ENCODE data around the gene PEAK1. TPM values are rescaled to one million over a fixed set of nuclear protein-coding genes. Genes with fewer than 3 reads are reported as not detected.

The PEAK1 gene
- total RNA-seq, 4 donors from 2014 or later, result 78.3 to 112 (median 95.2) TPM

- 83 to 95% methylated on average over 8 of the region's 8 CpGs for WGBS, 2 donors
- Histone ChIP-seq H3K27ac (no peak overlapping the region), H3K9me3 (no peaks in the 10 kb centered on the region), H3K4me1 (no peaks in the 10 kb centered on the region), H3K27me3 (no peaks in the 10 kb centered on the region), H3K4me3 (no peak overlapping the region), H3K36me3 (no peaks in the 10 kb centered on the region)
- DNase-seq (ENCODE audit: low spot score in 2 of 2), result no peak
- no peak for TF ChIP-seq CTCF (IDR thresholded peaks at IDR 0.05)
- no peak for TF ChIP-seq POLR2A (IDR thresholded peaks at IDR 0.05)
- TF ChIP-seq EP300 (IDR thresholded peaks at IDR 0.05), result no peak
These were observed 49.3 kb downstream of the PEAK1 start for GRCh38 chr15:77370580-77370979.

GRCh38 chr15:77369168-77369567 is 50.7 kb downstream of the PEAK1 start:
- WGBS, 2 donors, result 61 to 76% methylated on average over 4 of the region's 4 CpGs
- H3K27me3 ChIP-seq, result no peaks in the 10 kb centered on the region

GRCh38 chr15:77367631-77368030 is 52.3 kb downstream of the PEAK1 start:
- Histone ChIP-seq H3K4me3 (no peak overlapping the region), H3K27me3 (no peaks in the 10 kb centered on the region), H3K27ac (no peak overlapping the region), H3K4me1 (no peaks in the 10 kb centered on the region), H3K9me3 (no peaks in the 10 kb centered on the region), H3K36me3 (peaks cover 0 to 15% (median 0%) of the 10 kb centered on the region in 3 donors)
- 74 to 81% methylated on average over 2 of the region's 2 CpGs for WGBS, 2 donors
- TF ChIP-seq CTCF (IDR thresholded peaks at IDR 0.05) (no peak), POLR2A (IDR thresholded peaks at IDR 0.05) (no peak), EP300 (IDR thresholded peaks at IDR 0.05) (no peak)
- DNase-seq (ENCODE audit: low spot score in 2 of 2), result no peak

More at GRCh38 chr15:77369168-77369567, 50.7 kb downstream of the PEAK1 start:
- no peaks in the 10 kb centered on the region for H3K4me1 ChIP-seq
- H3K27ac ChIP-seq, result no peak overlapping the region
- TF ChIP-seq POLR2A (IDR thresholded peaks at IDR 0.05) (no peak), EP300 (IDR thresholded peaks at IDR 0.05) (no peak), CTCF (IDR thresholded peaks at IDR 0.05) (no peak)
- no peak overlapping the region for H3K4me3 ChIP-seq
- H3K9me3 ChIP-seq, result no peaks in the 10 kb centered on the region
- H3K36me3 ChIP-seq, result no peaks in the 10 kb centered on the region
- DNase-seq (ENCODE audit: low spot score in 2 of 2), result no peak

- Histone ChIP-seq H3K4me3 (no peak overlapping the region), H3K4me1 (peaks cover 0 to 16% (median 0%) of the 10 kb centered on the region in 4 donors), H3K9me3 (no peaks in the 10 kb centered on the region), H3K36me3 (peaks cover 0 to 21% (median 0%) of the 10 kb centered on the region in 3 donors), H3K27me3 (no peaks in the 10 kb centered on the region), H3K27ac (no peak overlapping the region)
- DNase-seq (ENCODE audit: low spot score in 2 of 2), result no peak
- TF ChIP-seq POLR2A (IDR thresholded peaks at IDR 0.05) (no peak), CTCF (IDR thresholded peaks at IDR 0.05) (no peak), EP300 (IDR thresholded peaks at IDR 0.05) (no peak)
- WGBS, 2 donors, result 76 to 80% methylated on average over 1 of the region's 1 CpG
These were observed 58.4 kb downstream of the PEAK1 start for GRCh38 chr15:77361456-77361855.

- H3K9me3 ChIP-seq, result no peaks in the 10 kb centered on the region
- no peak overlapping the region for H3K27ac ChIP-seq
- WGBS, 2 donors, result 90 to 92% methylated on average over 5 of the region's 5 CpGs
- TF ChIP-seq EP300 (IDR thresholded peaks at IDR 0.05) (no peak), CTCF (IDR thresholded peaks at IDR 0.05) (no peak), POLR2A (IDR thresholded peaks at IDR 0.05) (no peak)
- H3K4me1 ChIP-seq, result peaks cover 0 to 20% (median 0%) of the 10 kb centered on the region in 4 donors
- no peak overlapping the region for H3K4me3 ChIP-seq
- H3K27me3 ChIP-seq, result no peaks in the 10 kb centered on the region
- H3K36me3 ChIP-seq, result peaks cover 0 to 17% (median 0%) of the 10 kb centered on the region in 3 donors
- no peak for DNase-seq (ENCODE audit: low spot score in 2 of 2)
These were observed 61.2 kb downstream of the PEAK1 start for GRCh38 chr15:77358545-77359240.
